HG02885 (cell line): Measurements from ENCODE around the gene CCDC87.
A peak's percentile ranks its signal among the peaks of the same experiment; 100 is the strongest.
"Not testable (repeated sequence)": the region's sequence is repeated elsewhere in the genome, so short reads cannot be mapped to it uniquely, and the experiment has no call there.

Experiments used
- ATAC-seq: cut with Tn5 transposase; IDR thresholded peaks from one replicate; pipeline ENCODE4 v1.9.1; 2021; ENCODE audit warnings: mild to moderate bottlenecking; ENCODE audit not compliant: unreplicated experiment, poor library complexity

The CCDC87 gene, protein sequence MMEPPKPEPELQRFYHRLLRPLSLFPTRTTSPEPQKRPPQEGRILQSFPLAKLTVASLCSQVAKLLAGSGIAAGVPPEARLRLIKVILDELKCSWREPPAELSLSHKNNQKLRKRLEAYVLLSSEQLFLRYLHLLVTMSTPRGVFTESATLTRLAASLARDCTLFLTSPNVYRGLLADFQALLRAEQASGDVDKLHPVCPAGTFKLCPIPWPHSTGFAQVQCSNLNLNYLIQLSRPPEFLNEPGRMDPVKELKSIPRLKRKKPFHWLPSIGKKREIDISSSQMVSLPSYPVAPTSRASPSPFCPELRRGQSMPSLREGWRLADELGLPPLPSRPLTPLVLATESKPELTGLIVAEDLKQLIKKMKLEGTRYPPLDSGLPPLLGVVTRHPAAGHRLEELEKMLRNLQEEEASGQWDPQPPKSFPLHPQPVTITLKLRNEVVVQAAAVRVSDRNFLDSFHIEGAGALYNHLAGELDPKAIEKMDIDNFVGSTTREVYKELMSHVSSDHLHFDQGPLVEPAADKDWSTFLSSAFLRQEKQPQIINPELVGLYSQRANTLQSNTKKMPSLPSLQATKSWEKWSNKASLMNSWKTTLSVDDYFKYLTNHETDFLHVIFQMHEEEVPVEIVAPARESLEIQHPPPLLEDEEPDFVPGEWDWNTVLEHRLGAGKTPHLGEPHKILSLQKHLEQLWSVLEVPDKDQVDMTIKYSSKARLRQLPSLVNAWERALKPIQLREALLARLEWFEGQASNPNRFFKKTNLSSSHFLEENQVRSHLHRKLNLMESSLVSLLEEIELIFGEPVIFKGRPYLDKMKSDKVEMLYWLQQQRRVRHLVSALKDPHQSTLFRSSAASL

DNA sequence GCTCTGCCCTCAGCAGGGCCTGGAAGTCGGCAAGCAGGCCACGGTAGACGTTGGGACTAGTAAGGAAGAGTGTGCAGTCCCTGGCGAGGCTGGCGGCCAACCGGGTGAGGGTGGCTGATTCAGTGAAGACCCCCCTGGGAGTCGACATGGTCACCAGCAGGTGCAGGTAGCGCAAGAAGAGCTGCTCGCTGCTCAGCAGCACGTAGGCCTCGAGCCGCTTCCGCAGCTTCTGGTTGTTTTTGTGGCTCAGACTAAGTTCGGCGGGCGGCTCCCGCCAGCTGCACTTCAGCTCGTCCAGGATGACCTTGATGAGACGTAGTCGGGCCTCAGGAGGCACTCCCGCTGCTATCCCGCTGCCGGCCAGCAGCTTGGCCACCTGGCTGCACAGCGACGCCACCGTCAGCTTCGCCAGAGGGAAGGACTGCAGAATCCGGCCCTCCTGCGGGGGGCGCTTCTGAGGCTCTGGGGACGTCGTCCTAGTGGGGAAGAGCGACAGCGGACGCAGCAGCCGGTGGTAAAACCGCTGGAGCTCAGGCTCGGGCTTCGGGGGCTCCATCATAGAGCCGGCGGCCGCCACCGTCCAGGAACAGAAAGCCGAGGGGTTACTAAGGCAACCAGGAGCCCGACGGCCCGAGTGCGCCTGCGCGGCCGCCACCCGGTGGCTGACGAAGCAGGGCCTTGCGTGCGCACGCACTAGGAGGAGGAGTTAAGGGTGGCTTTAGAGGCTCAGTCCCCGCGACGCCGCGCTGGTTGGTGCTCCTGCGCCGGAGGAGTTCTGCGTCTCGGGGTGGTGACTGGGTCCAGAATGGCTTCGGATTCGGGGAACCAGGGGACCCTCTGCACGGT lies at the start of gene CCDC87, which contains the start of gene CCS:
TSS of gene CCDC87 (minus strand) at position 607 of the 846 bp plus-strand sequence. CDS start at position 559, 48 bp downstream.
TSS of gene CCS (plus strand) at position 729 of the 846 bp plus-strand sequence. CDS start at position 806, 77 bp downstream.
- ATAC-seq: peak; percentile 95

DNA sequence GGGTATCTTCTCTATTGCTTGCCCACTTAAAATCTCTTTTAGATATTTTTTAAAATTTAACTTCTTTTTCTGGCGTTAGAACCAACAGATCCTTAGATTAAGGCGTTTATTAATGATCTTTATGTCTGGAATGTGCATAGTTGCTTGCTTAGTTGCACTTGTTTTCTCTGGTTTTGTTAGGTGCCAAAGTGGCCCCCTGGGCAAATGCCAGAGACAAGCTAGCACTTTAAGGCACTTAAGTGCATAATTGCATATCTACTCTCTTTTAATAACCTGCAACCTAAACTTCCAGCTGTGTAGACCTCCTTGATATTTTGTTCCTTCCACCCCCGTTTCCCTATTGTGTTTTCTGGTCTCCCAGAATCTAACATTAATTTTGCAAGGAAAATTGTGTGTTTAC lies 49.0 kb upstream of the CCDC87 start:
- ATAC-seq: no peak

DNA sequence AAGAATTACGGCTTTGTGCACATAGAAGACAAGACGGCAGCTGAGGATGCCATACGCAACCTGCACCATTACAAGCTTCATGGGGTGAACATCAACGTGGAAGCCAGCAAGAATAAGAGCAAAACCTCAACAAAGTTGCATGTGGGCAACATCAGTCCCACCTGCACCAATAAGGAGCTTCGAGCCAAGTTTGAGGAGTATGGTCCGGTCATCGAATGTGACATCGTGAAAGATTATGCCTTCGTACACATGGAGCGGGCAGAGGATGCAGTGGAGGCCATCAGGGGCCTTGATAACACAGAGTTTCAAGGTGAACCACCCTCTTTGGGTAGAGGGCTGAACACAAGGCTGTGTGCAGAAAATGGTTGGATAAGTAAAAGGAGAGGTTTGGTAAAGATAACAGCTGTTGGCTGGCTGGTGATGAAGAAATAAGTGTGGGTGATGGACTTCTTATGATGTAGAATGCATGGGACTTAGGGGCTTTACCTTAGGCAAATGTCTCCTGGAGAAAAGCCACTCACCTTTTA lies 47.0 kb upstream of the CCDC87 start:
- ATAC-seq: not testable (repeated sequence)

DNA sequence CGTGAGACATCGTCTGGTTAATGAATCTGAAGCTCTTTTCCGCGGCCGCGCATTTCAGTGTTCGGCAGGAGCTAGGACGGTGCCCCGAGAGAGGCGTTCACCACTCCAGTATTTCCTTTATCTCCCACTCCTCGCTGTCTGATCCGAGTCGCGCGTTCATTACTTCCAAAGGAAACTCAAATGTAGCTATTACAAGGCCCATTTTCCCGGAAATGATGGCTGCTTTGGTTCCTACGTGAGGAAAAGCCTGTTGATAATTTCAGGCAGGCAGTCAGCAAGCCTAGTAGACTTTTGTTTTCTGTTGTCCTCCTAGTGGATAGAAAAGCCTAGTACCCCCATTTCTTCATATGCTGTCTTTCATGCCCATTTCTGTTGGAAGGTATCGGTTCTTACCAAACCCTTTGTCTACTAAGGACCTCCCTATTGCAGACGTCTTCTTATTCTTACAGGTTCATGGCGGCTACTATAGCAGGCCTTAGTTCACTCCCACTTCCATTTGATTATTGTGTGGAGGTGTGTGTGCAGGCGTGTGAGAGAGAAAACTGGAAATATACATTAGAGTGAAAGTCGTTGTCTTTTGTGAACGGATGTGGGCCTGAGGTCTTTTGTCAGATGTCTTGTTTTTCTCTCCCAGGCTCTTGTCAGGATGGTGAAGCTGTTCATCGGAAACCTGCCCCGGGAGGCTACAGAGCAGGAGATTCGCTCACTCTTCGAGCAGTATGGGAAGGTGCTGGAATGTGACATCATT lies 46.4 kb upstream of the CCDC87 start:
- no peak for ATAC-seq

DNA sequence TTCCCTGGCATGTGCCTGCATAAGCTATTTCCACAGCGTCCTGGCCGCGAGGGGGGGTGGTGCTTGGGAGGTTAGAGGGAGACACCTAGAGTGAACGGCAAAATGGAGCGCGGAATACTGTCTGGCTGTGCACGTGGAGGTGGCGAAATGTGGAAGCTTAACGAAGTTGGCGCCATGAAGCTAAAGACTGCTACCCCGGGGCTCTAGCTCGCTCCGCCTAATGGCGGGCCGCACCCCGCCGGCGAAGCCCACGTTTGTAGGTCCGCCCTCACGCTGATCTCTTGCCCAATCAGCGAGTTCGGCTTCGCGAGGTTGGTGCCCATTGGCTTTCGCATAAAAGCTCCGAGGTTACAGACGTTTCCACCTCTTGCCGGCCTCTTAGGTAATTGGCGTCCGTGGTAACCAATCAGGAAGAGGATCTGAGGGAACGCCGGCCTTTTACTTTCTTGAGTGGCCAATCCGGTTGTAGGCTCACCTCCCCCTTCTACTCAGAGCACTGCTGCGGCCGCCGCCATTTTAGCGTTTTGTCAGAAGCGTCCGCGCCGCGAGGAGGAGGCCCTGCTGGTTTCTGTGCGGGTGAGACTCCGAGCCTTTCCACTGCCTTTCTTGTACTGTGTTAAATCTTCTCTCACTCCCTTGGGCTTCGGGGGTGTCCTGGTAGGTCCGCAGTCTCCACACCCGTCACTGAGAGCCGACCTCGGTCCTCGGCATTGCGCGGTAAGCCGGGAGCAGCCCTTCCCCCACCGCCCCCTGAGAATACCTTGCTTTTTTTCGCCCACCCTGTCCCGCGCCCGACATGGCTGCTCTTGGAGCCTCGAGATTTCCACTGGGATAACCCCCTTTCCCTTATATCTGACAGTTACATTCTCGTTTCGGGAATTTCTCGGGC lies 45.6 kb upstream of the CCDC87 start, which contains the start of gene RBM4:
TSS of gene RBM4 (plus strand) at position 527 of the 889 bp plus-strand sequence. CDS start 1,009 bp downstream, outside the sequence.
- ATAC-seq: peak; percentile 94

DNA sequence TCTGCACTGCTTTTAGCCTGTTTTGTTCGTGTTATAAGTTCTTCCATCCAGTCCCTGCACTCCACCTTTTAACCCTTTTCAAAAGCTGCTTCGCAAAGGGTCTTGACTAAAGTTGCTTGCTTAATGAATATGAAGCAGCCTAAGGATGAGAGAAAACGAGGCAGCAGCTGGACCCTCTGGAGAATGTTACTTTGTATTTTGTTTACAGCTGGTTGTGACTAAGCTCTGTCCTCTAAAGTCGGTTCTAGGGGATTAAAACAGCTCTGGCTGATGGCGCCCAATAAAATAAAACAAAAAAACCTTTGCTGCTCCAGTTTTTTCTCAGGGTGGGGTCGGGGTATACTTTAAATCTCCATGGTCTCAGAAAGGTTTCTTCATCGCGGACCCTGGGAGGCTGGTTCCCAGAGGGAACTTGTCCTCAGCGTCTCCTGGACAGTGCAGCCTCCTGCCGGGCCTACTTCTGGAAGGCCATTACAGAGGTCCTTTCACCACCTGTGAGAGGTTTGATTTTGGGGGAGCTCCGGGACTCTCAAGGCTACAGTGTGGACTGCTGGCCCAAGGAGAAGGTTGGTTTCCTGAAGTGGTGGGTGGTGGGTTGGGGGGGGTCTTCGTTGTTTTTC lies 44.8 kb upstream of the CCDC87 start:
- ATAC-seq: no peak

DNA sequence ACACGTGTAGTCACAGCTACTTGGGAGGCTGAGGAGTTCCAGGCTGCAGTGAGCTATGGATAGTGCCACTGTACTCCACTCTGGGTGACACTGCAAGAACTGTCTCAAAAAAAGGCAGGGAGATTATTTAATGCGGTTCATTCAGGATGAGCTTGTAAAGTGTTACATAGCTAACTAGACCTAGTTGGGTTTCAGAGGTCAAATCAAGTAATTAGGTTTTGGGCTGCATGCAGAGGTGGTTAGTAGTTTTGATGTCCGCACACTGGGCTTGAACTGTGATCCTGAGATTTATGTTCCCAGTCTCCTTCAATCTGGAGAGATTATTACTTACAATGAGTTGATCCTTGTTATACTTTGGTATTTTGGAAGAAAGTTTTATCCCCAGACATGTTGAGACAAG lies 43.5 kb upstream of the CCDC87 start:
- ATAC-seq: no peak

DNA sequence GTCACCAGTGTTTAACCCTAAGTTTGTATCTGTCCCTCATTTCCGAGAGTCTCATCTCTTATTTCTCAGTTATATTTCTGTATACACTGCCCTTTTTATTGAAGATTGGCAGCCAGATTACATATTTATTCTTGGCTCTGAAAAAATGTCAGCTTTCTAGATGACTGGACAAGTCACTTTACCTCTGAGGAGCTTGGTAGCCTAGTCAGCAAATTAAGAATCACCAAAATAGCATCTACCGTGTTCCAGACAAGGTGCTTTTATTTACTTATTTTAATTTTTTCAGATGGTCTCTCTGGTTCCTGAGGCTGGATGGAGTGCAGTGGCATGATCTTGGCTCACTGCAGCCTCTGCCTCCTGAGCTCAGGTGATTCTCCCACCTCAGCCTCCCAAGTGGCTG lies 40.1 kb upstream of the CCDC87 start:
- no peak for ATAC-seq

DNA sequence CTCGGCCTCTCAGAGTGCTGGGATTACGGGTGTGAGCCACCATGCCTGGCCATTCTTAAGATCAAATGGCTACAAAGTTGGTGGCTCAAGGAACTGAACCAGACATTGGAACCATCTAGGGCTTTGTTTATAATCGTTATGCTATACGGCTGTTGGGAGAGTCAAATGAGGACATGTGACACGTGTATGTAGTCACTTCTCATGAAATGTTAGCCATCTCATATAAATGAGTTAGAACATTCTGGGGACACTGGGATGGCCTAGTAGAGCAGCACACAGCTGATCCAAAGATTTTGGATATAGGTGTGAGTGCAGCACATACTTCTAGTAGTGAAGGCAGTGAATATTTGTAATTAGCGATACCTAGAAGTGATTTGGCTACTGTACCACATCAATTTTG lies 39.0 kb upstream of the CCDC87 start:
- ATAC-seq: no peak

DNA sequence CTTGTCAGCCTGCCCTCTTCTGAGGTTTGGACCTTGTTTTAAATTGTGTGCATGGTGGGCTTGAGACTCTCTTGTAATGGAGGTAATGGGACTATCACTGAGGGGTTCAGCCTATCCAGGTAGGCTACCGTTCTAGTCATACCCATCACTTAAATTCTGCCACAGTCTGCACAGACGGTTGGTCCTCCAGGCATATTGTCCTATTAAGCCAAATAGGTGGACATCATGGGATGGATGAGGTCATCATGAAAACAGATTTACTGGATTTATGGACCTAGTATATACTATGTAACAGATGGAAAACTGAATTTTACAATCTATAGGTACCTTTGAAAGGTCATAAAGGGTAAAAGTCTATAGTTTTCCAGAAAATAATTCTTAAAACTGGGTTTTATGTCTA lies 36.5 kb upstream of the CCDC87 start:
- no peak for ATAC-seq

DNA sequence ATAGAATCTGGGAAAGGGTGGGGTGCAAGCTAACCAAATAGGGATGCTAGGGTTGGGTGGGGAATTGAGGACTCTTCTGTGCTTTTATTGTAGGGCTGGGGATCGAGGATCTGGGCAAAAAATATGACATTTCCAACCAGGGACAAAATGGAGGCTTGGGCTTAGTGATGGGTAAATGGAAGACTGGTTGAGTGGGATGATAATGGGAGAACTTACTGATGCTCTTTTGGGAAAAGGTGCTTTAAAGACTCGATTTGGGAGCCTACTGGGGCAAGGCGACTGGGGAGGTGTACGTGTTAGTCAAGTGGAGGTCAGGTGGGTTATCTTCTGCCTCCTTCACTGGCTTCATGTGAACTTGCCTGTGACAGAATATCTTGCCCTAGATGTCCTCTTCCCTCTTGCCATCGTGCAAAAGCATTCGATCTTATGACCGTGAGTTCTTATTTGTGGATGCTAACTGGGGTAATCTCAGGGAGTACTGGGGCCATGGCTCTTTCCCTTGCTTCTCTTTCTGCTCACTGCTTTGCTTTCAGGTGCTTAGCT lies 35.3 kb upstream of the CCDC87 start:
- no peak for ATAC-seq

DNA sequence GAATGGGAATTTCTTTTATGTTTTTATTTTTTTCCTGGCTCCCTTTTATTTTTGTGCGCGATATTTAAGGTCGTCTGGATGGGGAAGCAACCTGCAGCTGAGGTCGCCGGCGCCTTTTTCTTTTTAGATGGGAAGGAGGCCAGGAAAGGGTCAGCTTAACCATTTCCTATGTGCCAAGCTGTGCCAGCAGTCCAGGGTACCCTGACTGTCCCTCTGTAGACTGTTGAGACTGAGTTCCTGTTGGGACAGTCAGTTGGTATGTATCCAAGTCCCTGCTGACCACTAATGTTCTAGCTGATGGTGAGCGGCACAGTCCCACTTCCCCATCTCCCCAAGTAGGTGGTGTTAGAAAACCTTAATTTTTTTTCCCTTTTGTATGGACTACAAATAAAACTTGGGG lies 34.1 kb upstream of the CCDC87 start:
- no peak for ATAC-seq

DNA sequence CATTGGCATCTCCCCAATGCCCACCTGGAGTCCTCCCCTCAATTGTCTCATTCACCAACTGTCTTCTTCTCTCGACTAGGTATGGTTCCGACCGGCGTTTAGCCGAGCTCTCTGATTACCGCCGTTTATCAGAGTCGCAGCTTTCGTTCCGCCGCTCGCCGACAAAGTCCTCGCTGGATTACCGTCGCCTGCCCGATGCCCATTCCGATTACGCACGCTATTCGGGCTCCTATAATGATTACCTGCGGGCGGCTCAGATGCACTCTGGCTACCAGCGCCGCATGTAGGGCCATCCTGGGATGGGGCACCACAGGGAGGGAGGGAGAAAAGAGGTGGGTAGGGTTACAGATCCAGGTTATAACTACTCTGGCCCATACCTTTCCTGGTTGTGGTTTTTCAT lies 33.5 kb upstream of the CCDC87 start:
- no peak for ATAC-seq

DNA sequence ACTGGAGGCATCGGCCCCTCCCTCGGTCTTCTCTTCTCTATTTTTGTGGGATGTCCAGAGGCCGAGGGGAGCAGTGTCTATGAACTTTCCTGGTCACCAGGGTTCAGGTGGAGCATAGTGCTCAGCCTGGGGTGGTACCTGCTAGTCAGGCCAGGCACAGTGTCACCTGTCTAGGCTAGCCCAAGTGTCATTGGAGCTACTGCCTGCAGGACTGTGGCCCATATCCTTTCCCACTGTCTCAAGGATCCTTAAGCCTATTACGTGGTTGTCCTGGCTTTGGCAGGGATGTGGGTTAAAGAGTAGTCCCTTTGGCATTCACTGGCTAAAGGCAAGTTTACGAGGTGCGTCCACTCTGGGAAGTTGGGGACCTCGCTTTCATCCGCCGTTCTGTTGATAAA lies 32.9 kb upstream of the CCDC87 start:
- no peak for ATAC-seq

DNA sequence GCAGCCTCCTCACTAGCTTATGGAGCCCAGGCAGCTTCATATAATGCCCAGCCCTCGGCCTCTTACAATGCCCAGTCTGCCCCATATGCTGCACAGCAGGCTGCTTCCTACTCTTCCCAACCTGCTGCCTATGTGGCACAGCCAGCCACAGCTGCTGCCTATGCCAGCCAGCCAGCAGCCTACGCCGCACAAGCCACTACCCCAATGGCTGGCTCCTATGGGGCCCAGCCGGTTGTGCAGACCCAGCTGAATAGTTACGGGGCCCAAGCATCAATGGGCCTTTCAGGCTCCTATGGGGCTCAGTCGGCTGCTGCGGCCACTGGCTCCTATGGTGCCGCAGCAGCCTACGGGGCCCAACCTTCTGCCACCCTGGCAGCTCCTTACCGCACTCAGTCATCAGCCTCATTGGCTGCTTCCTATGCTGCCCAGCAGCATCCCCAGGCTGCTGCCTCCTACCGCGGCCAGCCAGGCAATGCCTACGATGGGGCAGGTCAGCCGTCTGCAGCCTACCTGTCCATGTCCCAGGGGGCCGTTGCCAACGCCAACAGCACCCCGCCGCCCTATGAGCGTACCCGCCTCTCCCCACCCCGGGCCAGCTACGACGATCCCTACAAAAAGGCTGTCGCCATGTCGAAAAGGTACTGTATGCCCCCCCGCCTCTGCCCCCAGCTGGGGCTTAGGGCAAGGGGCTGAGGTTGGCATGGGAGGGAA lies 32.3 kb upstream of the CCDC87 start:
- ATAC-seq: no peak

DNA sequence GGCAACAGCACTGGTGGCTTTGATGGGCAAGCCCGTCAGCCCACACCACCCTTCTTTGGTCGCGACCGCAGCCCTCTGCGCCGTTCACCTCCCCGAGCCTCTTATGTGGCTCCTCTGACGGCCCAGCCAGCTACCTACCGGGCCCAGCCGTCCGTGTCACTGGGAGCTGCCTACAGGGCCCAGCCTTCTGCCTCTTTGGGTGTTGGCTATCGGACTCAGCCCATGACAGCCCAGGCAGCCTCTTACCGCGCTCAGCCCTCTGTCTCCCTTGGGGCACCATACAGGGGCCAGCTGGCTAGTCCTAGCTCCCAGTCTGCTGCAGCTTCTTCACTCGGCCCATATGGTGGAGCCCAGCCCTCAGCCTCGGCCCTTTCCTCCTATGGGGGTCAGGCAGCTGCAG lies 31.6 kb upstream of the CCDC87 start:
- no peak for ATAC-seq

DNA sequence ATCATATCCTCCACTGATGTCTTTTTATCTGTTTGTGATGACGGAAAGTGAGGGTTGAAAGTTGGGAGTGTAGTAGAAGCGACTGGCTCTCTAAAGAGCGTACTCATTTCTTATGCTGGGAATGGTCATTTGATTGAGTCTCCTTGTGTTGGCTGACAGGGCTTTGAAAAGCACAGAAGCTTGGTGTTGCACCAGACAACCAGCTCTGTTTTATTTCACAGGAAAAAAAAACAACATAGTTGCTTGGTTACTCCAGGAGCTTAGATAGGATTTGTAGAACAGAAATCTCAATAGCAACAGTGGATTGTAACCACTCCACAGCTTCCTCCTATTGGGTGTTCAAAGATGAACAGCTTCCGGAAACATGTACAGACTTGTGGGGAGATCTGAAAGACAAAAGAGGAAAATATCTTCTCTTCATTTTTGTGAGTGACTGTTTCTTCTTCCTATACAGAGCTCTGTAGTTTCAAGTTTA lies 26.3 kb upstream of the CCDC87 start:
- no peak for ATAC-seq
